COLO668 (cell line): ENCODE measurements around the gene CMTM2.

Experiments
- DNase-seq: peaks from one replicate; lab custom pipeline; 2025; ENCODE audit not compliant: unreplicated experiment; lab: John Stamatoyannopoulos, UW

The CMTM2 gene, protein sequence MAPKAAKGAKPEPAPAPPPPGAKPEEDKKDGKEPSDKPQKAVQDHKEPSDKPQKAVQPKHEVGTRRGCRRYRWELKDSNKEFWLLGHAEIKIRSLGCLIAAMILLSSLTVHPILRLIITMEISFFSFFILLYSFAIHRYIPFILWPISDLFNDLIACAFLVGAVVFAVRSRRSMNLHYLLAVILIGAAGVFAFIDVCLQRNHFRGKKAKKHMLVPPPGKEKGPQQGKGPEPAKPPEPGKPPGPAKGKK

DNA sequence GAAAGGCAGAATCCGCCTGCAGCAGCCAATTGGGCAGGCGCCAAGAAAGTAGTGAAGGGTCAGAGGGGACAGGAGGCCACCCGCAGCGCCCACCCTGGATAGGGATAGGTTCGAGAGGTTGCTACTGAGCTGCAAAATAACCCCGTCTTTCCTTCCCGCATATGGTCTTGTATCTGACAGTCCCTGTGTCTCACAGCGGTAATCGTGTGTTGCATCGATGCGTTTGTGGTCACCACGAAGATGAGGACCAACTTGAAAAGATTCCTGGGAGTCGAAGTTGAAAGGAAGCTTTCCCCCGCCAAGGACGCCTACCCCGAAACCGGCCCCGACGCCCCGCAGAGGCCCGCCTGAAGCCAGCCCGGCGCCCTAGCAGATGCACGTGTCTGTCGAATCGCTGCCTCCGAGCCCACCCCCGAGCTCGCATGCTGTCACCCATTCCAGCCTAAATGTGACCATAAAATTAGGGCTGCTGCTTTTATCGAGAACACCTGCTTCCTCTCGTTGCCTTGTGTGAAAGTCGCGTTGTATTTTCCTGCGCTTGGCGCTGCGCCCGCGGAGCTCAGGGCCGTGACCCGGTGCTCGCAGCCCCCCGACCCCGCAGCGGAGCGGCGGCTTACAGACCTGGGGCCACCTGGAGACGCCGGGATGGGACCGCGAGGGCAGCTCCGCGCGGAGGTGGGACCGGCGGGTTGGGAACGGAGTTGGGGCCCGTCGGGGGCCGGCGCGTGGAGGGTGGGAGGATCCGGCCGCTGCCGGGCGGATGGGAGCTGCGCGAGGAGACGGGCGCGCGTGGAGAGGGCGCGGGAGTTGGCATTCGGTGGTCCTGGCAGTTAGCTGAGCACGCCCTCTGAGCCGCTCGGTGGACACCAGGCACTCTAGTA lies at the start of gene CMTM2:
Gene CMTM2 (plus strand): TSS at position 813 of the 881 bp plus-strand sequence. CDS start 145 bp downstream, outside the sequence.
- DNase-seq: no peak

GRCh38 chr16:66529475-66529874 lies 49.8 kb upstream of the CMTM2 start:
- DNase-seq: no peak

- no peak for DNase-seq
Measured at GRCh38 chr16:66534376-66534799, 44.9 kb upstream of the CMTM2 start.

DNA sequence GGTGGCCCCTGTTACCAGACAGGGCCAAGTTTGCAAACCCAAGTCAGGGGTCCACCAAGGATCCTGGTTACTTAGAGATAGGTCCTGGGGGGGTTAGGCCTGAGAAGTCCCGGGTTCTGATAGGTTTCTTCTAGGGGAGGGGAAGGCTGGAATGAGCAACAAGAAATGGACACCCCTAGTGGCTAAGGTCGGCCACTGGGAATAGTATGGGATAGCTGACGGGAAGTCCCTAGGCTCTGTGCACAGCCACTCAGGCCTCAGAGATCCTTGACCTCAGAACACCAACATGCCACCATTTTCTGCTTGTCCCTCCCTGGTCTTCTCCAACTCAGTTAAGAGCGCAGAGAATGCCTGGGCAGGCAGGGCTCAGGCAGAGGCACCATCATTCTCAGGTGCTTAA lies 42.7 kb upstream of the CMTM2 start:
- DNase-seq: no peak

DNA sequence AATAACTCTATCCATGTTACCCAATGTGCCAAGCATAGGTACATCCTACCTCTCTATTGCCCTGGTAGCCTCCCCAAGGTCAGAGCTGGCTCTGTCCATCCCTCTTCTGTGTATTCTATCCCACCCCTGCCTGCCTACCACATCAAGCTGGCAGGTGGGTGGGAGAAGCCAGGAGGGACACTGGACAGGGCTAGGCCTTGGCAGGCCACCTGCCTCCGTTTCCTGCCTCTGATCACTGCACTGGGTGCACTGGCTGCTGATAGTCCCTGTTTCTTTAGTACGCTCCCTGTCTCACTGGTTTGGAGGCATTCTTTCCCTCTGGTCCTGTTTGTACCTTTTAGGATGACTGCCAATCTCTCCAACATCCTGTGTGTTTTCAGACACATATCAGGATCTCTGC lies 42.0 kb upstream of the CMTM2 start:
- DNase-seq: no peak

GRCh38 chr16:66538910-66539309 lies 40.4 kb upstream of the CMTM2 start:
- DNase-seq: no peak

DNA sequence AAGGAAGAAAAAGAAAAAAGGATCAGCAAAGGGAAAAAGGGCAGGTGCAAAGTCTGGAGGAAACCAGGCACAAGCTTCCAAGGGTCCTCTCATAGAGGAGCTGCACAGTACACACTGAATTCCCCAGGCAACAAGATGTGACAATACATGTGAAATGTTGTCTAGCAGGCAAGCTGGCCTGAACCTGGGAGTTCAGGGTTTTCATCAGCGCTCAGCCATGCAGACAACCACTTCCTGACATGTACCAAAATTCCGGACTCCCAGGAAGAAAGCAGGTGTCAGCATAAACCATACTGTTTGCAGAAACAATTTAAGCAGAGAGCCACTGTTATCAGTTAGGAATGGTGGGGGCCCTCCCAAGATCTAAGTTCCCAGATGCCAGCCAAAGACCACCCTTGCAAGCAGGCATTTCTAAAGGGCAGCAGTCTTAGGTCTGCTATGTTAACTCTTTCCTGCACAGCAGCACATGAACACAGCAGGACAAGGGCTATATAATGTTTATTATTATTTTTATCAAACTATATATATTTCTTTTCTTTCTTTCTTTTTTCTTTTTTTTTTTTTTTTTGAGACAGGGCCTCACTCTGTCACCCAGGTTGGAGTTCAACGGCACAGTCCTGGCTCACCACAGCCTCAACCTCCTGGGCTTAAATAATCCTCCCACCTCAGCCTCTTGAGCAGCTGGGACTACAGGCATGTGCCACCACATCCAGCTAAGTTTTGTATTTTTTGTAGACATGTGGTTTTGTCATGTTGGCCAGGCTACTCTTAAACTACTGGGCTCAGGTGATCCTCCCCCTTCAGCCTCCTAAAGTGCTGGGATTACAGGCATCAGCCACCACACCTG lies 39.4 kb upstream of the CMTM2 start:
- DNase-seq: peak; percentile 41

DNA sequence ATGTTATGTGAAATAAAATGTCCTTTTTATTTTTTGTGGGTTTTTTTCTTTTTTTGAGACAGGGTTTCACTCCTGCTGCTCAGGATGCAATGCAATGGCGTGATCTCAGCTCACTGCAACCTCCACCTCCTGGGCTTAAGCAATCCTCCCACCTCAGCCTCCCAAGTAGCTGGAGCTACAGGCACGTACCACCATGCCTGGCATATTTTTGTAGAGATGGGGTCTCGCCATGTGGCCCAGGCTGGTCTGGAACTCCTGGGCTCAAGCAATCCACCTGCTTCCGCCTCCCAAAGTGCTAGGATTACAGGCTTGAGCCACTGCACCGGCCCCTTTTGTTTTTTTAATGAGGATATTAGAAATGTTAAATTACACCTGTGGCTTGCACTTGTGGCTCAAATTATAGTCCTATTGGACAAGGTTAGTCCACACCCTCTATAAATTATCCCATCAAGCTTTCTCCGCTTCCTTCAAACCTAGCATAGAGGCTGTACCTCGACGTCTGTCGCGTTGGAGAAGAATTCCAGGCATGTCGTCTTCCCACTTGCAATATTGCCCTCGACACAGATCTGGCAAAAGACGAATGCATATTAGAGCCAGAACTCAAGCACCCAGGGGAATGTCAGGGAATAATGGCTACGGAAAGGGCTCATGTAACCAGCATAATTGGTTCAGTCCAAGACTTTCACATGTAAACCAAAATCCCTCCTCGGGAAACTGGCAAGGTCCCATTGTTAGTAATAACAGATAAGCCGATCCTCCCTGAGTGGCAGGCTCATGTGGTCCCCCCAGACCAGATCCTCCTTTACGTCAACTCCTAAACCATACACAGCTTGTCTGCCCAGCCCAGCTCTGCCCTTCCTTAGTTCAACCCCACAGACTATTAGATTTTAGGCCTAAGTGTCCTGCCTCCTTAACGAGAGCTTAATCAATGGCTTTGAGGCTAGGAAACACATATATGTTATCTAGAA lies 37.6 kb upstream of the CMTM2 start:
- no peak for DNase-seq

DNA sequence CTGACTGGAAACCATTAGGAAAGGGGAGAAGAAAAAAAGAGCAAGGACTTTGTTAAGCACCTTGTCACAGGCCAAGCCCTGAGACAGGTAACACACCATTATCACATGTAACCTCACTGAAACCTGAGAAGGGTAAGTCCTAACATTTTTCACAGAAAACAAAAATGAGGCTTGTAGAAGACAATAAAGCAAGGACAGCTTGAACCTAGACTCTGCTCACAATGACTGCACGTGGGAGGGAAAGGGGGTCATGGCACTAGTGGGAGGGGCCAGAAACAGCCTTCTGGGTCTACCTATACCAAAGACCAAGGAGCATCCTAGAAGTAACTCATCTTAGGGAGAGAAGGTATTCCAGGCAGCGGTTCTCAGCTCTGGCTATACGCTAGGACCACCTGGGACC lies 36.9 kb upstream of the CMTM2 start:
- DNase-seq: no peak

DNA sequence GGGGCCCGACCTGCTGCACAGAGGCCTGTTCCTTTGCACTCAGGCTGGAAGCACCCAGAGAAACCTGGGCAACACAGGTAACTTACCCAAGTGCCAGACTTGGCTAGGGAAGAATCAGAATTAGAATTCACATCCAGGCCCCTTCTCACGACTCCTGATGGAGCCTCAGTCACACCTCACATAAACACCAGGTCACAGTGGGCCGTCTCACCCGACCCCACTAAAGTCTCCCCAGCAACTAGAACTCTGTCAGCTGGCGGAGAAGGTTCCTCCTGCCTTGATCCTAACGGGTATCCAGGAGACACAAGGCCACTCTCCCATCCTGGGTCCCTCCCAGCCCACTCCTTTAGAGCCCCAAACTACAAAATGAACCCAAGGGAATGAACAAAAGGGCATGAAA lies 35.7 kb upstream of the CMTM2 start:
- no peak for DNase-seq

- no peak for DNase-seq
Measured at GRCh38 chr16:66544016-66544757, 35.1 kb upstream of the CMTM2 start.

GRCh38 chr16:66547101-66547989 lies 31.9 kb upstream of the CMTM2 start:
- no peak for DNase-seq

- DNase-seq: no peak
Measured at GRCh38 chr16:66548068-66548467, 31.2 kb upstream of the CMTM2 start.

DNA sequence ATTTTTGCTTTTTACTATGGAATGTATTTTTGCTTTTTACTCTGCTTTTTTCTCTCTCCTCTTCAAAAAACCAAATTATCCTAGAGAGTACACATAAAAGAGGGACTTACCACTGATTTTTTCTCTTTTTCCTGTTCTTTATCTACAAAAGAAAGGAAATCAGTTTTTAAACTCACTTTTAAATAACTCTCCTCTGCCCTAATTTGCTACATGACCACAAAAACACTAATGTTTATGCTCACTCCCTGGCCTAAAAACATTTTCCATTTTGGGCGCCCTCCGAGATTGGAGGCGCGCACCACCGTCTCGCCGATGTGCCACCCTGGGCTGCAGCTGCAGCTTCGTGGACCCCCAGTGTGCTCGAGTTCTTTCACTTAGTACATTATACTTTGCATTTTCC lies 30.4 kb upstream of the CMTM2 start:
- no peak for DNase-seq

GRCh38 chr16:66549284-66550131 lies 29.8 kb upstream of the CMTM2 start, which contains the start of gene TK2:
TSS of gene TK2 (minus strand) at chr16:66550122. CDS start at chr16:66550061, 61 bp downstream.
- DNase-seq: peak; percentile 80

DNA sequence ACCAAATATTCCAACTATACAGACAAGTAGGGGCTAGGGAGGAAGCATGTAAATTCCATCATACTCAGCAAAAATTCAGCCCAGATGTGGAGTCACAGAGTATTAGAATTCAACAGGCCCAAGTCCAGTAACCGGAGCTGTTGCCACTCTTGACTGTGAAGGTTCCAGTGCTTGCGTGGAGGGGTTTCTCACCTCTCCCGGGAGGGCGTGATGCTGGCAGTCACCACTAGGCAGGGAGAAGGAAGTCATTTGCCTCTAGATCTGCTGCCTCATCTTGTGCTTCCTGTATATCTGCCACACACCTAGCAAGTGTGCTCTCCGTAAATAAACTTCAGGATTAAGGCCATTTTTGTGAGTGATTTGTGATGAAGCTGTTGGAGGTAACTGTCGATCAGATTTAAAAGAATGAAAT lies 27.9 kb upstream of the CMTM2 start:
- DNase-seq: peak; percentile 67

DNA sequence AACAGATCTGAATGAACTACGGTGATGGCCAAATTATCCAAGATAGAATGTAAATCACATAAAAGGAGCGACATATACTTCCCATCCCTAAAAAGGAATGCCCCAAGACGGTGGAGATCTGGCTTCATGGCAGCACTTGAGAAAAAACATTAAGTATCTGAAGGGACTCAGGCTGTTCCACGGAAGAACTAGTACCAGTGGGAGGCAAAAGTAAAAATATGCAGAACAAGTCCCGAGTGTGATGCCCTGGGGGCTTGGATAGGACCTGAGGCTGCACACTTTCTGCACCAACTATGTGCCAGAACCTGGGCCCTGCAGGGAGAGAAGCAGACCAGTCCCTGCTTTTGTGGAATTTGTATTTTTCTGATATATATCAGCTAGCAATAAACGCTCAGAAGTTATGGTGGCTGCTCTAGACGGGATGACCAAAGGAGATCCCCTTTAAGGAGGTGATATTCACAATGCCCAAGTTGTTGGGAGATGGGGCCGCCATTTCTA lies 27.4 kb upstream of the CMTM2 start:
- DNase-seq: no peak
